ENCODE measurements around the gene ADAM33. TPM values are rescaled to one million over a fixed set of nuclear protein-coding genes. Genes with fewer than 3 reads are reported as not detected.

Gene ADAM33, protein sequence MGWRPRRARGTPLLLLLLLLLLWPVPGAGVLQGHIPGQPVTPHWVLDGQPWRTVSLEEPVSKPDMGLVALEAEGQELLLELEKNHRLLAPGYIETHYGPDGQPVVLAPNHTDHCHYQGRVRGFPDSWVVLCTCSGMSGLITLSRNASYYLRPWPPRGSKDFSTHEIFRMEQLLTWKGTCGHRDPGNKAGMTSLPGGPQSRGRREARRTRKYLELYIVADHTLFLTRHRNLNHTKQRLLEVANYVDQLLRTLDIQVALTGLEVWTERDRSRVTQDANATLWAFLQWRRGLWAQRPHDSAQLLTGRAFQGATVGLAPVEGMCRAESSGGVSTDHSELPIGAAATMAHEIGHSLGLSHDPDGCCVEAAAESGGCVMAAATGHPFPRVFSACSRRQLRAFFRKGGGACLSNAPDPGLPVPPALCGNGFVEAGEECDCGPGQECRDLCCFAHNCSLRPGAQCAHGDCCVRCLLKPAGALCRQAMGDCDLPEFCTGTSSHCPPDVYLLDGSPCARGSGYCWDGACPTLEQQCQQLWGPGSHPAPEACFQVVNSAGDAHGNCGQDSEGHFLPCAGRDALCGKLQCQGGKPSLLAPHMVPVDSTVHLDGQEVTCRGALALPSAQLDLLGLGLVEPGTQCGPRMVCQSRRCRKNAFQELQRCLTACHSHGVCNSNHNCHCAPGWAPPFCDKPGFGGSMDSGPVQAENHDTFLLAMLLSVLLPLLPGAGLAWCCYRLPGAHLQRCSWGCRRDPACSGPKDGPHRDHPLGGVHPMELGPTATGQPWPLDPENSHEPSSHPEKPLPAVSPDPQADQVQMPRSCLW
- total RNA-seq, result 1 to 10 TPM; 2.6 to 6.4 (median 3.1) TPM

DNA sequence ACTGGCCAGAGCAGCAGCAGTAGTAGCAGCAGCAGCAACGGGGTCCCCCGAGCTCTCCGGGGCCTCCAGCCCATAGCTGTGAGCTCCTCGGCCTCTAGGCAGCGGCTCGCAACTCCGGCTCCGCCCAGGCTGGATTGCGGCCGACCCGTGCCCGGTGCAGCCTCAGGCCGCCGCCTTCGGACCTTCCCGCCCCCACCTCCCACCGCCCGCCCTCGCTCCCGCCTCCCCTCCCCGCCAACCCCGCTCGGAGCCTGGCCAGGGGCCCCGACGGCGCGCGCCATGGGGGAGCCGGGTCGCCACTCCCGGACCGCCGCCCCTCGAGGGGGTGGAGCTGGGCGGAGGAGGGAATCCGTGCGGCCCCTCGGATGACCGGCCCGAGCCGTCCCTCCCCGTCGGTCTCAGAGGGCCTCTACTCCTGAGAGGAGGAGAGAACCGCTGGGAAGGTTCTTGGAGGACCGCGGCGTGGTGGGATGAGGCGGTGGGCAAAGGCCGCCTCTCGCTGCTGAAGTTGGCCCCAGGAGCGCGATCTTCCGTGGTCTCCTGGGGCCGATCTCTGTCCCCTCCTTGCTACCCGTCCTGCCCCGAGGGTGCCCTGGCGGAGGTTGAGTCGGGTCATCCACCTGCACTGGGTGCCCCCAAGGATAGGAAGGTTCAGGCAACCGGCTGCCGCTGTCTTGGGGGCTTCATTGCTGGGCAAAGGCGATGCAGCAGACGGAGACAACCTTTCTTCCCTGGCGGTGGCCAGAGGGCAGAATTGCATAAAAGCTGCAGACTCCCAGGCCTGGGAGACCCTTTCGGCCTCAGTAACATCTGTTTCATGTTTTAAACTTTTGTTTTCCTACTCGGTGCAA, at the start of gene ADAM33:
Gene ADAM33, minus strand, starts transcription at position 80 of the 851 bp plus-strand sequence. Its CDS starts 6 bp downstream, at position 74.
- peak within 1 kb of the TSS; percentile 63 to 70 (median 66) for H3K27ac ChIP-seq
- no peaks in the 10 kb centered on the region for H3K9me3 ChIP-seq
- TF ChIP-seq POLR2A (IDR thresholded peaks at IDR 0.05) (no peak), CTCF (IDR thresholded peaks at IDR 0.05 in 4 of 5, conservative IDR thresholded peaks at IDR 0.05 in 1 of 5) (no peak)
- no peak for ATAC-seq
- peak within 1 kb of the TSS; percentile 48 to 60 (median 56) for H3K4me3 ChIP-seq
- in situ Hi-C loops (cut with MboI; ENCODE audit: low sequenced_read_pairs in 4 of 4), result no loop called here
- no peaks in the 10 kb centered on the region for H3K36me3 ChIP-seq
- DNase-seq, result no peak
- H3K4me1 ChIP-seq, result peaks cover 12 to 19% of the 10 kb centered on the region in 2 donors
- H3K27me3 ChIP-seq, result peaks cover 5 to 23% (median 9%) of the 10 kb centered on the region in 3 donors
- intact Hi-C loops (cut with DNase I; ENCODE audit: low total_unique reads), result no loop called here

DNA sequence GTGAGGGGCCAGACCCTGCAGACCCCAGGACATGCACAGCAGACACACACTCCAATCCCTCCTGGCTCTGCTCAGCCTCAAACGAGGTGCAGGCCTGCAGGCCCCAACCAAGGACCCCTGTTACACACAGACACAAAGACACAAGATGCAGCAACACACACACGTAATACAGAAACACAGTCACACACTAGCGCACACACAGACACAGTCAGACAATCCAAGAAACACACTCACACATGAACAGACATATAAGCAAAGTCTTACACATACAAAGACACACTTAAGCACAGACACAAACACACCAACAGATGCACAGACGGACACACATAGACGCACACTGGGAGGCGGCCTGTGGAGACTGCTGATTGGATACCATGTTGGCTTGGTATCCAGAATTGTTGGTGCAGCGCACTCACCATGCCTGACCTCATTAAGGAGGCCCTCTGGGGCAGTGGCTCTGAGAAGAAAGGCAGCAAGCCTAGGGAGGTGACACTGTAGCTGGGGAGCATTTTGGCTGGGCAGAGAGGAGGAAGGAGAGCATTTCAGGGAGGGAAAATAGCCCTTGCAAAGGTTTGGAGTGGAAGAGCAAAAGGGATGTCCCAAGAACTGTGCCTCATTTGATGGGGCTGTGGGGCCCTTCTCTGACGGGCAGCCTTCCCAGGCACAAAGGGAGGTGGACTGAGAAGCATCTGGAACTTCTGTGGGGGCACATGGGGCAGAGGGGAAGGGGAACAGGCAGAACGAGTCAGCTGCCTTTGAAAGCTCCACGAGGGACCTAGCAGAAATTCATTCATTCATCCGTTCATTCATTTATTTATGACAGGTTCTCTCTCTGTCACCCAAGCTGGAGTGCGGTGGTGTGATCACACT, 49.2 kb upstream of the ADAM33 start:
- no peaks in the 10 kb centered on the region for H3K36me3 ChIP-seq
- H3K4me3 ChIP-seq, result no peak overlapping the region
- TF ChIP-seq CTCF (IDR thresholded peaks at IDR 0.05 in 4 of 5, conservative IDR thresholded peaks at IDR 0.05 in 1 of 5) (no peak), POLR2A (IDR thresholded peaks at IDR 0.05) (no peak)
- in situ Hi-C loops (cut with MboI; ENCODE audit: low sequenced_read_pairs in 4 of 4), result no loop called here
- peaks cover 3 to 7% (median 5%) of the 10 kb centered on the region in 3 donors for H3K27me3 ChIP-seq
- no peaks in the 10 kb centered on the region for H3K9me3 ChIP-seq
- ATAC-seq, result no peak
- H3K4me1 ChIP-seq, result peaks cover 0 to 7% of the 10 kb centered on the region in 2 donors
- no peak for DNase-seq
- peak overlapping the region; percentile 43 to 68 (median 51) for H3K27ac ChIP-seq
- intact Hi-C loops (cut with DNase I; ENCODE audit: low total_unique reads), result no loop called here

DNA sequence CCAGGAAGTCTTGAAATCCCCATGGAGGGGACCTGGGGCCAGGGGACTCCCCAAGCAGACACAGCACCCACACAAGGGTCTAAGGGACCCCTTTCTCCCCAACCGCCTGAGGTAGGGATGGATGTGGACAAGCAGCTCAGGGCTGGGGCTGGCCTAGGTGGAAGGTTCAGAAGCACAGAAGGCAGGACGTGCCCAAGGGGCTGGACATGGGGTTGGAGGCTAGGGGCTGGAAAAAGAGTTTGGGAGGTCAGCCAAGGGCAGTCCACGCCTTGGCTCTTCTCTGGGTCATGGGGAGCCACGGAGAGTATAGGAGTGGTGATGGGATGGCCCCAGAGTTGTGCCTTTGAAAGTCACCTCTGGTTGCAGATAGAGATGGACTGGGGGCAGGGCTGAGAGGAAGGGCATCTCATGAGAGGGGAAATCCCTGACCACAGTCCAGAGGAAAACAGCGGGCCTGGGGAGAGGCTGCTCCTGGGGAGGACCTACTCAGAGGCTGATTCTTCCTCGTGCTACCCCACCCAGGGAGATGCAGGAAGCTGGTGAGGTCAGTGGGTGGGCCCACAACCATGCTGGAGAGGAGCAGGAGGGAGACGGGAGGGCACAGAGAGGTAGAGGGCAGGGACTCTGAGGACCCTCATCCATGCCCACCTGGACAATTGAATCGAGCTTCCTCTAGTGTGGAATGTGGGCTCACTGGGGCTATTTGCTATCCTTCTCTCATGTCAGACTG, 48.2 kb upstream of the ADAM33 start:
- H3K9me3 ChIP-seq, result no peaks in the 10 kb centered on the region
- H3K27ac ChIP-seq, result peak overlapping the region; percentile 46 to 52 (median 50)
- H3K36me3 ChIP-seq, result no peaks in the 10 kb centered on the region
- in situ Hi-C loops (cut with MboI; ENCODE audit: low sequenced_read_pairs in 4 of 4) (no loop called here), intact Hi-C loops (cut with DNase I; ENCODE audit: low total_unique reads) (no loop called here)
- DNase-seq, result no peak
- TF ChIP-seq POLR2A (IDR thresholded peaks at IDR 0.05), result no peak
- no peak for TF ChIP-seq CTCF (IDR thresholded peaks at IDR 0.05 in 4 of 5, conservative IDR thresholded peaks at IDR 0.05 in 1 of 5)
- H3K4me3 ChIP-seq, result no peak overlapping the region
- ATAC-seq, result no peak
- peaks cover 5 to 8% (median 7%) of the 10 kb centered on the region in 3 donors for H3K27me3 ChIP-seq
- peaks cover 0 to 7% of the 10 kb centered on the region in 2 donors for H3K4me1 ChIP-seq

Measured in gastrocnemius medialis (tissue), 4 donors.